Parathyroid adenoma (tissue), 2 donors: ENCODE data around the gene HLTF.

Experiments used
- H2AFZ ChIP-seq: fragments of 300-600 bp; sonication (generic); one replicate; pipeline ENCODE4 v1.7.0; 2017; ENCODE audit warnings: antibody characterized with exemption, mild to moderate bottlenecking
- H3K27ac ChIP-seq: fragments of 300-600 bp; sonication (generic); one replicate; pipeline ENCODE4 v1.7.0; 2017
- H3K27me3 ChIP-seq: fragments of 300-600 bp; sonication (generic); one replicate; pipeline ENCODE4 v1.7.0; 2017; ENCODE audit warnings: low read length; ENCODE audit not compliant: control insufficient read depth, insufficient read depth
- H3K36me3 ChIP-seq: fragments of 300-600 bp; sonication (generic); one replicate; pipeline ENCODE4 v1.7.0; 2017; ENCODE audit warnings: low read length; ENCODE audit not compliant: control insufficient read depth, insufficient read depth
- H3K4me1 ChIP-seq: fragments of 300-600 bp; sonication (generic); one replicate; pipeline ENCODE4 v1.7.0; 2017; ENCODE audit warnings: control low read depth
- H3K4me2 ChIP-seq: fragments of 300-600 bp; sonication (generic); one replicate; pipeline ENCODE4 v1.7.0; 2017; ENCODE audit warnings: low read length
- H3K4me3 ChIP-seq: fragments of 300-600 bp; sonication (generic); one replicate; pipeline ENCODE4 v1.7.0; 2017; ENCODE audit warnings: low read depth, low read length
- H3K79me2 ChIP-seq: fragments of 300-600 bp; sonication (generic); one replicate; pipeline ENCODE4 v1.7.0; 2017; ENCODE audit warnings: control low read depth
- H3K9ac ChIP-seq: fragments of 300-600 bp; sonication (generic); one replicate; pipeline ENCODE4 v1.7.0; 2017; ENCODE audit warnings: mild to moderate bottlenecking
- H3K9me3 ChIP-seq: fragments of 300-600 bp; sonication (generic); one replicate; pipeline ENCODE4 v1.7.0; 2017; ENCODE audit warnings: low read length; ENCODE audit not compliant: control insufficient read depth
- CTCF ChIP-seq: fragments of 300-600 bp; sonication (generic); IDR thresholded peaks from one replicate; pipeline ENCODE4 v1.7.0; 2017; ENCODE audit warnings: antibody characterized with exemption, mild to moderate bottlenecking
- donor health status: primary hyperparathyroidism.

Gene HLTF

GRCh38 chr3:149038322-149038721 is 48.0 kb downstream of the HLTF start:
- H3K9ac ChIP-seq = no peak overlapping the region
- no peaks in the 10 kb centered on the region for H3K4me1 ChIP-seq
- H3K27ac ChIP-seq = no peak overlapping the region
- no peak overlapping the region for H3K4me2 ChIP-seq
- no peaks in the 10 kb centered on the region for H3K36me3 ChIP-seq
- H3K79me2 ChIP-seq = no peaks in the 10 kb centered on the region
- no peak overlapping the region for H3K4me3 ChIP-seq
- H3K27me3 ChIP-seq = no peaks in the 10 kb centered on the region
- TF ChIP-seq CTCF = no peak
- H3K9me3 ChIP-seq = no peaks in the 10 kb centered on the region
- H2AFZ ChIP-seq = no peak overlapping the region

GRCh38 chr3:149037684-149038083 is 48.6 kb downstream of the HLTF start:
- Histone ChIP-seq H2AFZ (no peak overlapping the region), H3K4me3 (no peak overlapping the region), H3K9ac (no peak overlapping the region), H3K4me2 (no peak overlapping the region), H3K27me3 (no peaks in the 10 kb centered on the region), H3K79me2 (no peaks in the 10 kb centered on the region), H3K27ac (no peak overlapping the region), H3K4me1 (no peaks in the 10 kb centered on the region), H3K36me3 (no peaks in the 10 kb centered on the region), H3K9me3 (no peaks in the 10 kb centered on the region)
- TF ChIP-seq CTCF = no peak

GRCh38 chr3:149031096-149031495 is 55.2 kb downstream of the HLTF start:
- Histone ChIP-seq H3K36me3 (no peaks in the 10 kb centered on the region), H3K4me3 (no peak overlapping the region), H3K4me1 (peaks cover 7% of the 10 kb centered on the region), H3K9me3 (no peaks in the 10 kb centered on the region), H2AFZ (no peak overlapping the region), H3K27ac (no peak overlapping the region), H3K27me3 (no peaks in the 10 kb centered on the region), H3K79me2 (no peaks in the 10 kb centered on the region), H3K4me2 (no peak overlapping the region), H3K9ac (no peak overlapping the region)
- no peak for TF ChIP-seq CTCF

GRCh38 chr3:149026718-149027117 is 59.6 kb downstream of the HLTF start:
- no peak overlapping the region for H2AFZ ChIP-seq
- H3K9me3 ChIP-seq = no peaks in the 10 kb centered on the region
- H3K4me1 ChIP-seq = peaks cover 7% of the 10 kb centered on the region
- no peaks in the 10 kb centered on the region for H3K79me2 ChIP-seq
- H3K9ac ChIP-seq = no peak overlapping the region
- H3K27me3 ChIP-seq = no peaks in the 10 kb centered on the region
- no peak for TF ChIP-seq CTCF
- no peak overlapping the region for H3K27ac ChIP-seq
- H3K4me2 ChIP-seq = no peak overlapping the region
- H3K4me3 ChIP-seq = no peak overlapping the region
- H3K36me3 ChIP-seq = no peaks in the 10 kb centered on the region

- Histone ChIP-seq H3K36me3 (no peaks in the 10 kb centered on the region), H3K4me2 (no peak overlapping the region), H3K4me1 (peaks cover 7% of the 10 kb centered on the region)
Measured at GRCh38 chr3:149023951-149024350, 62.4 kb downstream of the HLTF start.

More at GRCh38 chr3:149023951-149024350, 62.4 kb downstream of the HLTF start:
- Histone ChIP-seq H3K4me3 (no peak overlapping the region), H3K79me2 (no peaks in the 10 kb centered on the region), H2AFZ (no peak overlapping the region), H3K27ac (no peak overlapping the region), H3K9me3 (no peaks in the 10 kb centered on the region), H3K27me3 (no peaks in the 10 kb centered on the region), H3K9ac (no peak overlapping the region)
- TF ChIP-seq CTCF = no peak
